ENCODE data around the gene CEP72.

DNA sequence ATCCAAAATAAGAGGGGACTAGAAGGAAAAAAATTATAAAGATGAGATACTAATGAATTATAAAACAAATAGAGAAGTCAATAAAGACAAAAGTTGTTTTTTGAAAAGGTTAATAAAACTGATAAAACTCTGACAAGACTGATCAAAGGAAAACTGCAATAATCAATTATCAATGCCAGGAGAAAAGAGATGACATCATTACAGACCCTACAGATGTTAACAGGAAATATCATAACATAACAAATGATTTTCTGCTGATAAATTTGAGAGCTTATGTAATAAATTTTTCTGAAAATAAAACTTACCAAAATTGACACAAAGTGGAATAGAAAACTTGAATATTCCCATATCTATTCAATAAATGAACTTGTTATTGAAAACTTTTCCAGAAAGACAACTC is 34.3 kb upstream of the CEP72 start:
- no peak for TF ChIP-seq EZH2 (IDR thresholded peaks at IDR 0.05; ENCODE audit: borderline replicate concordance, insufficient read depth, low read depth, low read length, poor library complexity, severe bottlenecking)
- TF ChIP-seq, protein P1, sequence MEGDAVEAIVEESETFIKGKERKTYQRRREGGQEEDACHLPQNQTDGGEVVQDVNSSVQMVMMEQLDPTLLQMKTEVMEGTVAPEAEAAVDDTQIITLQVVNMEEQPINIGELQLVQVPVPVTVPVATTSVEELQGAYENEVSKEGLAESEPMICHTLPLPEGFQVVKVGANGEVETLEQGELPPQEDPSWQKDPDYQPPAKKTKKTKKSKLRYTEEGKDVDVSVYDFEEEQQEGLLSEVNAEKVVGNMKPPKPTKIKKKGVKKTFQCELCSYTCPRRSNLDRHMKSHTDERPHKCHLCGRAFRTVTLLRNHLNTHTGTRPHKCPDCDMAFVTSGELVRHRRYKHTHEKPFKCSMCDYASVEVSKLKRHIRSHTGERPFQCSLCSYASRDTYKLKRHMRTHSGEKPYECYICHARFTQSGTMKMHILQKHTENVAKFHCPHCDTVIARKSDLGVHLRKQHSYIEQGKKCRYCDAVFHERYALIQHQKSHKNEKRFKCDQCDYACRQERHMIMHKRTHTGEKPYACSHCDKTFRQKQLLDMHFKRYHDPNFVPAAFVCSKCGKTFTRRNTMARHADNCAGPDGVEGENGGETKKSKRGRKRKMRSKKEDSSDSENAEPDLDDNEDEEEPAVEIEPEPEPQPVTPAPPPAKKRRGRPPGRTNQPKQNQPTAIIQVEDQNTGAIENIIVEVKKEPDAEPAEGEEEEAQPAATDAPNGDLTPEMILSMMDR (IDR thresholded peaks at IDR 0.05) = no peak

Measured in B cell (primary cell).